ENCODE measurements around the gene PKN2.
"Not testable (repeated sequence)": the region's sequence is repeated elsewhere in the genome, so short reads cannot be mapped to it uniquely, and the experiment has no call there.

- TF ChIP-seq CTCF (conservative IDR thresholded peaks at IDR 0.05; ENCODE audit: low read depth, low read length); POLR2A (IDR thresholded peaks at IDR 0.05; ENCODE audit: low read depth, low read length); RFX5 (IDR thresholded peaks at IDR 0.05; ENCODE audit: low read depth, low read length); SMC3 (IDR thresholded peaks at IDR 0.05; ENCODE audit: low read depth, low read length); USF2 (IDR thresholded peaks at IDR 0.05; ENCODE audit: low read depth, low read length); CHD1 (IDR thresholded peaks at IDR 0.05; ENCODE audit: low read depth, low read length); MAZ (IDR thresholded peaks at IDR 0.05; ENCODE audit: borderline replicate concordance, low read depth, low read length); RCOR1 (IDR thresholded peaks at IDR 0.05; ENCODE audit: insufficient replicate concordance, low read length); RAD21 (IDR thresholded peaks at IDR 0.05; ENCODE audit: low read length); CEBPB (IDR thresholded peaks at IDR 0.05; ENCODE audit: low read depth, low read length); MXI1 (IDR thresholded peaks at IDR 0.05; ENCODE audit: borderline replicate concordance, low read depth, low read length): not testable (repeated sequence)
Observed at GRCh38 chr1:88701793-88702192, 17.7 kb downstream of the PKN2 start.
